ENCODE results near the gene DSCAML1.

DNA sequence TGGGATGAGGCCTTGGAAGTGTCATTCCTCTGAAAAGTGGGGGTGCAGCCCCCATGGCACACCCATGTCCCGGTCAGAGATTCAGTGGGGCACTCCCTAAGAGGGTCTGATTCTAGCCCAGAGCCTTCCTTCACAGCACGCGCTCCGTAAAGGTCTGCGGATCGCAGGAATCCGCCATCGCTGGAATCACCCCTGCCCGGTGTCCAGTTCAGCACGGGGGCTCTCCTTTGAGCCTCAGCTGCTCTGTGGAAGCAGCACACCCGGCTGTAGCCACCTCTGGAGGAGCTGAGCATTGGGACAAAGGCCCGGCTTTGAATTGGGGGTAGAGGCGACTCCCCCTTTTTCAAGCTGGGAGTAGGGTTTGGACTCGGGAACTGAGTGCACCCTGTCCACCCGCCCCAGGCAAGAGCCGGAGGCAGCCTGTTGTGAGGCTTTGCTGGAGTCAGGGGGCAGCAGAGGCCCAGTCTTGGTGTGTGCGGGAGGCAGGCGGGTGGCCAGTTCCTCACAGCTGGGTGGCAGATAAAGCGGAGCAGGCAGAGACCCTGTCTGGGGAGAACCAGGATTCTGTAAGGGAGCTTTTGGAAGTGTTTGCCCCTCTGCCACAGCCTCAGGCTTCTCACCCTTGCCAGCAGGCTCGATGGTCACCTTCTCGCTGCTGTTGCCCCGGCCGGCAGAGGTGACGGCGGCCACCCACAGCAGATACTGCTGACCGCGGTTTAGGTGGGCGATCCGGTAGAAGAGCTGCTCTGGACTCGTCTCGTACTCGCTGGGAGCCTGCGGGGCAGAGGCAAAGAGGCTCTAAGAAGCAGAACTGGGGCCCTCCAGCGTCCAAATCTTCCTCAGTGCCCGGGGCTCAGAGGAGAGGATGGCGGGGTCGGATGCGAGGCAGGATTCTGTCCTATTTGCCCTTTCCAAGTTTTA lies 353.5 kb downstream of the DSCAML1 start:
- TF ChIP-seq, protein P1, sequence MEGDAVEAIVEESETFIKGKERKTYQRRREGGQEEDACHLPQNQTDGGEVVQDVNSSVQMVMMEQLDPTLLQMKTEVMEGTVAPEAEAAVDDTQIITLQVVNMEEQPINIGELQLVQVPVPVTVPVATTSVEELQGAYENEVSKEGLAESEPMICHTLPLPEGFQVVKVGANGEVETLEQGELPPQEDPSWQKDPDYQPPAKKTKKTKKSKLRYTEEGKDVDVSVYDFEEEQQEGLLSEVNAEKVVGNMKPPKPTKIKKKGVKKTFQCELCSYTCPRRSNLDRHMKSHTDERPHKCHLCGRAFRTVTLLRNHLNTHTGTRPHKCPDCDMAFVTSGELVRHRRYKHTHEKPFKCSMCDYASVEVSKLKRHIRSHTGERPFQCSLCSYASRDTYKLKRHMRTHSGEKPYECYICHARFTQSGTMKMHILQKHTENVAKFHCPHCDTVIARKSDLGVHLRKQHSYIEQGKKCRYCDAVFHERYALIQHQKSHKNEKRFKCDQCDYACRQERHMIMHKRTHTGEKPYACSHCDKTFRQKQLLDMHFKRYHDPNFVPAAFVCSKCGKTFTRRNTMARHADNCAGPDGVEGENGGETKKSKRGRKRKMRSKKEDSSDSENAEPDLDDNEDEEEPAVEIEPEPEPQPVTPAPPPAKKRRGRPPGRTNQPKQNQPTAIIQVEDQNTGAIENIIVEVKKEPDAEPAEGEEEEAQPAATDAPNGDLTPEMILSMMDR (IDR thresholded peaks at IDR 0.05): peak in 4 of 7 experiments; percentile 18 to 29 (median 24)
- TF ChIP-seq EP300 (IDR thresholded peaks at IDR 0.05): no peak
- TF ChIP-seq POLR2AphosphoS5 (IDR thresholded peaks at IDR 0.05): no peak
- TF ChIP-seq POLR2A (IDR thresholded peaks at IDR 0.05): no peak
